ENCODE measurements around the gene SPAG6. TPM values are rescaled to one million over a fixed set of nuclear protein-coding genes. Genes with fewer than 3 reads are reported as not detected.

SPAG6 gene
- total and polyA plus RNA-seq, 4 donors: 0.36 TPM; not detected in 3

GRCh38 chr10:22464966-22465629, 119.8 kb downstream of the SPAG6 start:
- intact Hi-C loops (cut with DNase I): no loop called here
- Histone ChIP-seq H3K4me1 (ENCODE audit: control insufficient read depth in 1 of 2, insufficient read depth in 2 of 2, low read length in 2 of 2) (peaks cover 0 to 1% of the 10 kb centered on the region in 2 donors), H3K4me3 (ENCODE audit: low read length in 2 of 2) (no peak overlapping the region), H3K36me3 (ENCODE audit: control insufficient read depth in 1 of 2, insufficient read depth in 2 of 2, low read length in 1 of 2) (no peaks in the 10 kb centered on the region), H3K27me3 (ENCODE audit: control insufficient read depth in 1 of 2, insufficient read depth in 2 of 2, low read length in 1 of 2) (no peaks in the 10 kb centered on the region), H3K9me3 (ENCODE audit: control insufficient read depth, low read length) (peaks cover 2% of the 10 kb centered on the region), H3K27ac (ENCODE audit: low read depth in 1 of 2, low read length in 2 of 2) (no peak overlapping the region)
- WGBS, 2 donors: 93 to 95% methylated on average over 5 of the region's 5 CpGs
- DNase-seq (no peak), ATAC-seq (ENCODE audit: low FRiP score) (no peak)

GRCh38 chr10:22466763-22467334, 121.6 kb downstream of the SPAG6 start:
- no peaks in the 10 kb centered on the region for H3K27me3 ChIP-seq (ENCODE audit: control insufficient read depth in 1 of 2, insufficient read depth in 2 of 2, low read length in 1 of 2)
- H3K4me3 ChIP-seq (ENCODE audit: low read length in 2 of 2): no peak overlapping the region
- peaks cover 0 to 1% of the 10 kb centered on the region in 2 donors for H3K4me1 ChIP-seq (ENCODE audit: control insufficient read depth in 1 of 2, insufficient read depth in 2 of 2, low read length in 2 of 2)
- H3K36me3 ChIP-seq (ENCODE audit: control insufficient read depth in 1 of 2, insufficient read depth in 2 of 2, low read length in 1 of 2): no peaks in the 10 kb centered on the region
- no peak for DNase-seq
- no peaks in the 10 kb centered on the region for H3K9me3 ChIP-seq (ENCODE audit: control insufficient read depth, low read length)
- 75 to 83% methylated on average over 3 of the region's 3 CpGs for WGBS, 2 donors
- intact Hi-C loops (cut with DNase I): no loop called here
- ATAC-seq (ENCODE audit: low FRiP score): no peak
- no peak overlapping the region for H3K27ac ChIP-seq (ENCODE audit: low read depth in 1 of 2, low read length in 2 of 2)

Other genes starting within 250 kb of the SPAG6 start
- not detected for gene EBLN1, start 127.5 kb upstream of the SPAG6 start, total RNA-seq
- gene EBLN1, start 127.5 kb upstream of the SPAG6 start, polyA plus RNA-seq: not detected
- gene COMMD3, start 29.1 kb upstream of the SPAG6 start, total RNA-seq: 10 to 100 TPM; 38.9 to 43.7 TPM
- gene COMMD3, start 29.1 kb upstream of the SPAG6 start, polyA plus RNA-seq: 10 to 100 TPM; 60.5 to 75.8 TPM
- gene BMI1, start 24.4 kb upstream of the SPAG6 start, total RNA-seq: 10 to 100 TPM; 54.8 to 55.9 TPM
- gene BMI1, start 24.4 kb upstream of the SPAG6 start, polyA plus RNA-seq: 10 to 100 TPM; 40.8 to 61.4 TPM

Measured in aorta (tissue), 5 donors.